GM21360 (cell line): Measurements from ENCODE around the gene GGT5.
"Not testable (repeated sequence)": the region's sequence is repeated elsewhere in the genome, so short reads cannot be mapped to it uniquely, and the experiment has no call there.

Experiments used
- ATAC-seq: cut with Tn5 transposase; IDR thresholded peaks from one replicate; pipeline ENCODE4 v1.9.1; 2021; ENCODE audit warnings: mild to moderate bottlenecking, moderate library complexity; ENCODE audit not compliant: unreplicated experiment

GGT5 gene

GRCh38 chr22:24264329-24264896 lies 19.5 kb upstream of the GGT5 start:
- ATAC-seq: not testable (repeated sequence)

DNA sequence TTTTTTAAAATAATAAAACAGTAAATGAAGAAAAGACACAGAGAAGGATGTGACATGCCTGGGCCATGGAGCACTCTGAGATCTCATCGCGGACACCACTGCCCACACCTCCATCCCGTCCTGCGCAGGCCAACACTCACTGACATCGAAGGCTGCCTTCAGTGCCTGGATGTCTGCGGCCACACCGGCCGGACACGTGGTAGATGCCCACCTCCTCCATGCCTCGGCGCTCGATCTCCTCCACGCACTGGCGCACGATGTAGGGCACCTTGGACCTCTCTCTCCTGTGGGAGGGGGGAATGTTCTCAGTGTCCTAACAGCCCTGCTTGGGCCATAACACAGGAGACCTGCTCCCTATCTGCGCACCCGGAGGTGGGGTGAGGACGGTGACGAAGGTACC lies 18.6 kb upstream of the GGT5 start:
- not testable (repeated sequence) for ATAC-seq

DNA sequence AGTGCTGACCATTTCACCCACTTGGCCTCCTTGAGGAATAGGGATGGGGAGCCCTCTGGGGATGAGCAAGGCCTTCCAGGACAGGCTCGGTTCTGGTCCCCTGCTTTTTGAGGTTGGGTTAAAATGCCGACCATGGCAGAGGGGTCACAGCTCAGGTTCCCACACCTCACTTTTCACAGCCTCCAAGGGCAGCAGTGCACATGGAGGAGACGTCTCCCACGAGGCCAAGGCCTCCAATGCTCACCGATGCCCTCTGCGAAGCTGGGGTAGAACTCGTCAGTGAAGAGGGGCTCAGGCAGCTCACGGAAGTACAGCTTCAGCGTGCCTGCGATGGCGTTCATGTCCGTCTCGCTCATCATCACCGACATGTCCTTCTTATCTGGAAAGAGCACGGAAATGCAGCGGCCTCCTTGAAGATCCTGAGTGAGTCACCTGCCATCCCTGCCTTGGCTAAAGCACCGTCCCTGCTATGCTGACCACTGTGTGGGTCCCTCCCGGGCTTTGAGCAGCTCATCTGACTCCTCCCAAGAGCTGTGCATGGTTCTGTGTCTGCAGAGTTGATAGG lies 17.4 kb upstream of the GGT5 start:
- not testable (repeated sequence) for ATAC-seq

DNA sequence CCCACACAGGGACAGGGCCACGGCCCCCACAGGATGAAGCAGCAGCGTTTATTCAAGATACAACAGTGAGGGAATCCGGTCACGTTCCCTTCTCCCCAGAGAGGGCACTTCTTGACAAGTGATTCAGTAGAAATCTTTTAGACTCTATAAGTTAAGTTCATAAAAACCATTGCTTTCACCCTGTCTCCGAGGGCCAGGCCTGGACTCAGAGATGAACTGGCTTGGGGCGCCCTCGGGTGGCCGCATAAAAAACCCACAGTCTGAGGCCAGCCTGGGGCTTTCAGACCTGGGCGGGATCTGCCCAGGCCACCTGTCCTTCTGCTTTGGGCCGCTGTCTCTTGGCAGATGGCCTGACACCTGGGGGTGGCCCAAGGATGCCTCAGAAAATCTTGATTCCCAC lies 14.6 kb upstream of the GGT5 start:
- ATAC-seq: not testable (repeated sequence)

- not testable (repeated sequence) for ATAC-seq
These were observed 11.9 kb upstream of the GGT5 start for GRCh38 chr22:24256736-24257135.

DNA sequence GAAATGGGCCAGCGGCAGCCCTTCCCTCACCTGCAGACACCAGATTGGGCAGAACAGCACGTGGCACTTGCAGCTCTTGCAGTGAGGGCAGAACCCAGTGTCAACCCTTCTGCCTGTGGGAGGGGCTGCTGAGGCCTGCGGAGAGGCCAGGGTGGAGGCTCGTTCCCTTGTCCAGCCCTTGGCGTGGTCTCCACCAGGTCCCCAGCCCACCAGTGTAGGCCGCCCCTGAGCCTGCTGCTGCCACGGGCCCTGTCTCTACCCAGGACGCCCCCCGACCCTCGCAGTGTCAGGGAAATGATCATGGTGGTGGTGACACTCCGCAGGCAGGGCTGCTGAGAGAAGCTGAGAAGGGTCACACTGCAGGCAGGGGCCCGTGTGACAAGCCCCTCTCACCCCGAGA lies 11.3 kb upstream of the GGT5 start:
- not testable (repeated sequence) for ATAC-seq

DNA sequence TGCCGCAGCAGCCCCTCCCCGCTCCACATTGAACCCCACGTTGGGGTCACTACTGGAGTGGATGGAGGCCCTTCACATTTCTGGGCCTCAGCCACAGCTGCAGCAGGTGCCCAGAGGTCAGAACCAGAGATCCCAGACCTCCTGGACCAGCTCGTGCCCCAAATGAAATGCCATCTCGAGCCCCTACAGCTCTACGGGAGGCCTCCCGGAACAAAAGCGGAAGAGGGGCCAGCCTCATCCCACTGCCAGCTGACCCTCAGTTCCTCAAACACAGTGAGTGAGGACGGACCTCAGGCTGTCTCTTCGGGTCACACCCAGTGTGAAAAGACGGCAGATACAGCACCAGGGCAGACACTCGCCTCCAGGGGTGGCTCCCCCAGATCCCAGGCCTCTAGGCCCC lies 8.2 kb upstream of the GGT5 start:
- not testable (repeated sequence) for ATAC-seq

GRCh38 chr22:24251286-24251685 lies 6.4 kb upstream of the GGT5 start:
- ATAC-seq: not testable (repeated sequence)

- not testable (repeated sequence) for ATAC-seq
These were observed 4.5 kb upstream of the GGT5 start for GRCh38 chr22:24249413-24249812.

- not testable (repeated sequence) for ATAC-seq
These were observed 3.7 kb upstream of the GGT5 start for GRCh38 chr22:24248611-24249010.

DNA sequence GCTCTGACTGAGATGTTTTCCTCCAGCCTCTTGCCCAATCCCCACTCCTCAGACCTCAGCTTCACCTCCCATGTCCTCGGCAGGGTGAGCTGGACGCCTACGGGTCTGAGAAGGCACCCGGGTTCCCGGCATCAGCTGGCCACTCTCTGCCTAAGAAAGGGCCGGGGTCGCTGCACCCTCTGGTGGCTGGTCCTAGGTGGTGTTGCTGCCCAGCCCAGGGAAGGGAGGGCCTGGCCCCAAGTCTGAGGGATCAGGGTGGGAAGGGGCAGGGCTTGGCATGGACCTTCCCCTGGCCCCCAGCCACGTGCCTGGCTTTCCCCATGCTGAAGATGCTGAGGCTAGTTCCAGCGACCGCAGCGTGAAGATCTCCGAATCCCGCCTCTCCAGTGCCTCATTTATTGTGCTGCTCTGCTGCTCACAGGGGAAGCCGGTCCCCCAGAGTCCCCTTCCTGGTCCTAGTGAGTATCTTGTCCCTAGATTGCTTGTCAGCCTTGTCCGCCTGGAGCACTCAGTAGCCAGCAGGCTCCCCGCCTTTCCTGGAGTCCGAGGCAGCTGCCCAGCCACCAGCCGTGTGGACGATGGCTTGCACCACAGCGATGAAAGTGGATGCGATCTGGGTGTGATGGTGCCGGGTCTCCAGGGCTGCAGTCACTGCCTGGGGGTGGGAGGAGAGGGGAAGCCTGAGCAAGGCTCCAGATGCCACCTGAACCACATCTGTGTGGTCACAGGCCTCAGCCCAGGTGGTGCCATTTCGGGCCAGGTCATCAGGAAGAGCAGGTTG lies 2.9 kb upstream of the GGT5 start:
- ATAC-seq: no peak

- ATAC-seq: no peak
These were observed 2.2 kb upstream of the GGT5 start for GRCh38 chr22:24247011-24247507.

DNA sequence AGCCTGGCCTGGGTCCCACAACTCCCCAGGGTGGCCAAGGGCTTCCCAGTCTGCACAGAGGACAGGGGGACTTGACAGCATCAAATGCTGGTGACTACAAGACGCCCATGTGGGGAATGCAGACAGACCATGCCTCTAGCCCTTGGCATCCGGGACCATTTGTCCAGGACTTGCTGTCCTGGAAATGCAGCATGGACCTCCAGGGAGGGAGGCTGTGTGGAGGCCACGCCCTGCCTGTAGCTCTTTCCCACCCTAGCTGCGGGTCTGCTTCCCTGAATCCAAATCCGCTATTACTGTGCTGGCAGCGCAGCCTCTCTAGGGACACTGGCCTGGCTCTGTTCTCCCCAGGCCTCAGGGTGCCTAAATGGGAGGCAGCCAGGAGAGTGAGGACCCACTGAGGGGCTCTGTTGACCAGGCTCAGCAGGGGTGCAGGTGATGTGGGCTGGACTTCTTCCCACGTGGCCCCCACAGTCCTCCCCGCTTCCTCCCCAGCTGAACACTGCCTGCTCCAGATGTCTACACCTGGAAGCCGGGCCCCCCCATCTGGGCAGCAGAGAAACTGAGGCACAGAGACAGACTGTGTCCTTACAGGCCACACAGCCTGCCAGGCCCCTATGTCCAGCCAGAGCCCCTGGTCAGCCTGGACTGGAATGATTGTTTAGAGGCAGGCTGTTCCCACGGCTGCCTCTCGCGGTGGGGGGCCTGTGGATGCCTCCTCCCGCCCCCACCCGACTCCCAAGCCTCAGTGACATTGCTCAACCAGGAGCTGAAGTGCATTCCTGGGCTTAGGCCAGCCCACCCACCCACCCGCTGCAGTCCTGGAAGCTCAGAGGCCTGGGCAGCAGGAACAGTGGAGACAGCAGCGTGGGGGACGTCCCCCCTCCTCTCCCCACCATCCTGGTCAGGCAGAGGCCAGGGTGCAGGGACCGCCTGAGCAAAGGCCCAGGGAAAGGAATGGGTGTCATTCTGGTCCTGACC lies 991 bp upstream of the GGT5 start:
- ATAC-seq: not testable (repeated sequence)

DNA sequence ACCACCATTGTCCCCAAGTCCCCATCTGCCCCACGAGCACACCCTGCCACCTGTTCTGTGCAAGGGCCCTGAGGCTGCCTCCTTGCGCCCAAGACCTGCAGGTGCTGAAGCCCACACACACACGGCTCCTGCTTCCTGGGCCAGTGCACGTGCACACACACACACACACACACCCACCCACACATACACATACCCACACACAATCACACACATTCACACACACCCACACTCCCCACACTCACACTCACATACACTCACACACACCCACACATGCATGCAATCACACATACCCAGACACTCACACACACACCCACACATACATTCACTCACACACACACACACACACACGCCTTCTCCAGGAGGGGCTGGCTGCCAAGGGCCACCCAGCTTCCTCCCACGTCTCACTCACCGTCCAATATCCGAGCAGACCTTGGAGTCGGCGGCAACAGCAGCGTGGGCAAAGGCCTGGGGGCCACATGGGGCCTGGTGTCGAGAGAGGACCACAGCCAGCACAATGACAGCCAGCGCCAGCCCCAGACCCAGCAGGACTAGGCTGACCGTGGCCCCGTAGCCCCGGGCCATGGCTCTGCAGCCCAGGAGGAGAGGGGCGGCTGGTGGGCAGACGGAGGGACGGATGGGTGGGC lies 616 bp downstream of the GGT5 start:
- ATAC-seq: no peak

DNA sequence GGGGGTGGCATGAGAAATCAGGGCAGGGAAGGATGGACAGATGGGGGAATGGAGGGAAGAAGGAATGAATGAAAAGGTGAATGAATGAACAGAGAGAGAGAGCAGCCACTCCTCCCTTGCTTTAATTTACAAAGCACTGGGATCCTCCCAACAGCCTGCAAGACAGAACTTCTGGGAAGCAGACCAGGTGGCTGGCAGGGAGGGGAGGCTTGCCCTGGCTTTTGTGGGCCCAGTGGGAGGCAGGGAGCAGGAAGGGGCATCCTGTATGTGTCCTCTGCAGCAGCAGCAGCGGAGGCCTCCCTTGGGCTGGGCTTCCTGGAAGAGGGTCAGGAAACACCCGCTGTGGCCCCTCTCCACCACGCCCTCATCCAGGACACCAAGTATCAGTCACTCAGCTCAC lies 1.5 kb downstream of the GGT5 start:
- not testable (repeated sequence) for ATAC-seq

GRCh38 chr22:24240985-24241692 lies 3.7 kb downstream of the GGT5 start:
- ATAC-seq: not testable (repeated sequence)

DNA sequence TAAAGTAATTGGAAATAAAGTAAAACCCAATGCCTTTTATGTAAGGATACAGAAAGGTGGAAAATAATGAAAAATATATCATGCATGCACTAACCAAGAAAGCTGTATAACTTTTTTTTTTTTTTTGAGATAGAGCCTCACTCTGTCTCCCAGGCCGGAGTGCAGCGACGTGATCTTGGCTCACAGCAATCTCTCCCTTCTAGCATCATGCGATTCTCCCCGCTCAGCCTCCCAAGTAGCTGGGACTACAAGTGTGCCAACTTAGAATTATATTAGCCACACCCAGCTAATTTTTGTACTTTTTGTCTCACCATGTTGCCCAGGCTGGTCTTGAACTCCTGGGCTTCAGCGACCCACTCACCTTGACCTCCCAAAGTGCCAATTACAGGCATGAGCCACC lies 4.5 kb downstream of the GGT5 start:
- ATAC-seq: no peak

GRCh38 chr22:24238101-24238694 lies 6.7 kb downstream of the GGT5 start:
- not testable (repeated sequence) for ATAC-seq

DNA sequence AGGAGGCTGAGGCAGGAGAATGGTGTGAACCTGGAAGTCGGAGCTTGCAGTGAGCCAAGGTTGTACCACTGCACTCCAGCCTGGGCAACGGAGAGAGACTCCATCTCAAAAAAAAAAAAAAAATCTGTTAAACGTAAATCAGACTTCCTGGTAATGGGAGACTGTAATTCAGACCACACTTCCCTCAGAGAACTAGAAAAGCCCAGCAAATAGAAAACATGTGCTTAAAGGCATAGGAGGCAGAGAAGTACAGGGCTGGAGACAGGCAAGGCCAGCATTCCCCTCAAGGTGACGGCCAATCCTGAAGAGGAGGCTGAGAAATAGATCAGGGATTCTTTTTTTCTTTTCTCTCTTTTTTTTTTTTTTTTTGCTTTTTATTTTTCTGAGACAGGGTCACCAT lies 8.2 kb downstream of the GGT5 start:
- no peak for ATAC-seq
